Pancreas (tissue), 10 donors: ENCODE measurements around the gene TOR3A. TPM values are rescaled to one million over a fixed set of nuclear protein-coding genes. Genes with fewer than 3 reads are reported as not detected.
A peak's percentile ranks its signal among the peaks of the same experiment; 100 is the strongest.

ENCODE experiments used
- ATAC-seq, 4 donors: fragments of 200-7000 bp; cut with Tn5 transposase; one replicate each; pipeline versions ENCODE4 v1.8.0 to v1.9.1; 2020; ENCODE audit warnings: mild to moderate bottlenecking in 4 of 4, moderate library complexity in 4 of 4
- DNase-seq, 6 donors: peaks; one replicate each; pipeline ENCODE4 v3.0.0-alpha.2; 2020
- FAIRE-seq: peaks from 2 replicates; lab custom pipeline; 2012; peaks lifted over from hg19 to GRCh38; lab: Jason Lieb, UNC
- H3K27ac ChIP-seq, 4 donors: fragments of 200-600 bp; sonication (generic); 1 replicate in 3 of 4; 2 replicates in 1 of 4; pipeline versions ENCODE4 v1.5.0 to v1.8.0; 2020
- H3K27me3 ChIP-seq, 4 donors: fragments of 200-600 bp; one replicate each; pipeline ENCODE4 v1.8.0; 2021
- H3K36me3 ChIP-seq, 3 donors: fragments of 200-600 bp; sonication (generic) in 1 of 3; one replicate each; pipeline versions ENCODE4 v1.5.0 to v1.8.0; 2020 to 2021
- H3K4me1 ChIP-seq, 3 donors: fragments of 200-600 bp; one replicate each; pipeline ENCODE4 v1.8.0; 2021
- H3K4me3 ChIP-seq, 4 donors: fragments of 200-600 bp; sonication (generic) in 2 of 4; one replicate each; pipeline versions ENCODE4 v1.5.0 to v1.8.0; 2020 to 2021
- H3K9me3 ChIP-seq, 4 donors: fragments of 200-600 bp; one replicate each; pipeline ENCODE4 v1.8.0; 2021
- CTCF ChIP-seq, 4 donors: fragments of 200-600 bp; sonication (generic) in 3 of 4; IDR thresholded peaks; one replicate each; pipeline versions ENCODE4 v1.5.0 to v1.8.0; 2021; ENCODE audit warnings: antibody characterized with exemption in 4 of 4
- WGBS, 2 donors: extraction: QIAGEN DNeasy Blood & Tissue Kit; methylation state at CpG; one replicate each; pipeline ENCODE4 v1.1.7; 2013; 5-methylcytosine and 5-hydroxymethylcytosine counted together
- intact Hi-C, 3 donors: fragments of 100-400 bp; cut with DNase I; formaldehyde crosslinking; loops; one replicate each; pipeline versions ENCODE4 v1.11.1 to v1.14.2; 2022
- polyA plus RNA-seq, 2 donors: library from polyadenylated mRNA; stranded (reverse); fragments of 200-250 nt; gene quantifications; one replicate each; pipeline ENCODE4 v1.2.3, GENCODE V29; 2013
- total RNA-seq, 6 donors: library from RNA; stranded (reverse); fragmentation: NEBNext Ultra II Directional in 4 of 6; extraction: Animal tissue kit (Norgen Biotek cat#: 25700) in 4 of 6; gene quantifications; one replicate each; pipeline versions ENCODE4 v1.2.1 to v1.2.4, GENCODE V29; 2021 to 2023
- donor health status: healthy with polysubstance abuse.
- donor health status: DM: no; HTN: no; CAD: no; lungs with moderate emphysema.
- donor health status: DM: no; HTN: no; CAD: no.
- donor health status: control.
- donor health status: control.
- donor health status: Bipolar disorder and iron deficiency.
- donor health status: DM: yes; HTN: yes; CAD: no.
- donor health status: DM: no; HTN: no; CAD: no.
- donor health status: DM: no; HTN: no; CAD: no.
- donor health status: DM: yes; HTN: yes; CAD: no.

TOR3A gene
- total and polyA plus RNA-seq, 8 donors: 8.3 to 20.0 (median 13.1) TPM

- FAIRE-seq: no peak
- Histone ChIP-seq H3K27me3 (no peaks in the 10 kb centered on the region), H3K27ac (no peak overlapping the region), H3K4me1 (no peaks in the 10 kb centered on the region), H3K9me3 (no peaks in the 10 kb centered on the region), H3K36me3 (peaks cover 0 to 18% (median under 1%) of the 10 kb centered on the region in 3 donors), H3K4me3 (no peak overlapping the region)
- no peak for ATAC-seq
- 91 to 98% methylated on average over 4 of the region's 4 CpGs for WGBS, 2 donors
- DNase-seq: no peak
- intact Hi-C loops: no loop called here
- TF ChIP-seq CTCF (IDR thresholded peaks at IDR 0.05): no peak
Observed at GRCh38 chr1:179099891-179100290, 18.0 kb downstream of the TOR3A start.

- no peaks in the 10 kb centered on the region for H3K27me3 ChIP-seq
- TF ChIP-seq CTCF (IDR thresholded peaks at IDR 0.05): no peak
- H3K36me3 ChIP-seq: peaks cover 0 to 3% (median 0%) of the 10 kb centered on the region in 3 donors
- 96 to 97% methylated on average over 4 of the region's 4 CpGs for WGBS, 2 donors
- H3K27ac ChIP-seq: no peak overlapping the region
- H3K4me1 ChIP-seq: no peaks in the 10 kb centered on the region
- H3K4me3 ChIP-seq: no peak overlapping the region
- intact Hi-C loops: no loop called here
- ATAC-seq: no peak
- no peak for FAIRE-seq
- DNase-seq: no peak
- H3K9me3 ChIP-seq: no peaks in the 10 kb centered on the region
Observed at GRCh38 chr1:179101566-179101965, 19.7 kb downstream of the TOR3A start.

- 90 to 95% methylated on average over 1 of the region's 1 CpG for WGBS, 2 donors
- intact Hi-C loops: no loop called here
- Histone ChIP-seq H3K36me3 (peaks cover 0 to 22% (median 11%) of the 10 kb centered on the region in 3 donors), H3K4me3 (no peak overlapping the region), H3K27ac (no peak overlapping the region), H3K9me3 (no peaks in the 10 kb centered on the region), H3K4me1 (no peaks in the 10 kb centered on the region), H3K27me3 (no peaks in the 10 kb centered on the region)
- ATAC-seq (no peak), DNase-seq (no peak), FAIRE-seq (no peak)
- no peak for TF ChIP-seq CTCF (IDR thresholded peaks at IDR 0.05)
Observed at GRCh38 chr1:179103999-179104398, 22.1 kb downstream of the TOR3A start.

- no peak for TF ChIP-seq CTCF (IDR thresholded peaks at IDR 0.05)
- no peak overlapping the region for H3K27ac ChIP-seq
- no peak for ATAC-seq
- intact Hi-C loops: no loop called here
- H3K4me1 ChIP-seq: no peaks in the 10 kb centered on the region
- no peak for FAIRE-seq
- no peak overlapping the region for H3K4me3 ChIP-seq
- H3K9me3 ChIP-seq: no peaks in the 10 kb centered on the region
- peaks cover 0 to 29% (median 11%) of the 10 kb centered on the region in 3 donors for H3K36me3 ChIP-seq
- 91 to 92% methylated on average over 3 of the region's 3 CpGs for WGBS, 2 donors
- DNase-seq: no peak
- no peaks in the 10 kb centered on the region for H3K27me3 ChIP-seq
Observed at GRCh38 chr1:179104611-179105250, 22.9 kb downstream of the TOR3A start.

GRCh38 chr1:179105393-179105792 is 23.5 kb downstream of the TOR3A start:
- Histone ChIP-seq H3K4me1 (no peaks in the 10 kb centered on the region), H3K27ac (no peak overlapping the region), H3K36me3 (peaks cover 0 to 36% (median 11%) of the 10 kb centered on the region in 3 donors), H3K9me3 (no peaks in the 10 kb centered on the region), H3K4me3 (no peak overlapping the region), H3K27me3 (no peaks in the 10 kb centered on the region)
- ATAC-seq (peak in 3 of 4 donors; percentile 74 to 79 (median 79)), FAIRE-seq (no peak), DNase-seq (no peak)
- peak in 1 of 4 donors; percentile 28 for TF ChIP-seq CTCF (IDR thresholded peaks at IDR 0.05)
- 55 to 66% methylated on average over 7 of the region's 7 CpGs for WGBS, 2 donors
- intact Hi-C loops: no loop called here
